ENCODE data around the gene ADSS2. TPM values are rescaled to one million over a fixed set of nuclear protein-coding genes. Genes with fewer than 3 reads are reported as not detected.
A peak's percentile ranks its signal among the peaks of the same experiment; 100 is the strongest.

Gene ADSS2
- total and polyA plus RNA-seq, 2 experiments from 2014 or later = 55.1 to 101 TPM

DNA sequence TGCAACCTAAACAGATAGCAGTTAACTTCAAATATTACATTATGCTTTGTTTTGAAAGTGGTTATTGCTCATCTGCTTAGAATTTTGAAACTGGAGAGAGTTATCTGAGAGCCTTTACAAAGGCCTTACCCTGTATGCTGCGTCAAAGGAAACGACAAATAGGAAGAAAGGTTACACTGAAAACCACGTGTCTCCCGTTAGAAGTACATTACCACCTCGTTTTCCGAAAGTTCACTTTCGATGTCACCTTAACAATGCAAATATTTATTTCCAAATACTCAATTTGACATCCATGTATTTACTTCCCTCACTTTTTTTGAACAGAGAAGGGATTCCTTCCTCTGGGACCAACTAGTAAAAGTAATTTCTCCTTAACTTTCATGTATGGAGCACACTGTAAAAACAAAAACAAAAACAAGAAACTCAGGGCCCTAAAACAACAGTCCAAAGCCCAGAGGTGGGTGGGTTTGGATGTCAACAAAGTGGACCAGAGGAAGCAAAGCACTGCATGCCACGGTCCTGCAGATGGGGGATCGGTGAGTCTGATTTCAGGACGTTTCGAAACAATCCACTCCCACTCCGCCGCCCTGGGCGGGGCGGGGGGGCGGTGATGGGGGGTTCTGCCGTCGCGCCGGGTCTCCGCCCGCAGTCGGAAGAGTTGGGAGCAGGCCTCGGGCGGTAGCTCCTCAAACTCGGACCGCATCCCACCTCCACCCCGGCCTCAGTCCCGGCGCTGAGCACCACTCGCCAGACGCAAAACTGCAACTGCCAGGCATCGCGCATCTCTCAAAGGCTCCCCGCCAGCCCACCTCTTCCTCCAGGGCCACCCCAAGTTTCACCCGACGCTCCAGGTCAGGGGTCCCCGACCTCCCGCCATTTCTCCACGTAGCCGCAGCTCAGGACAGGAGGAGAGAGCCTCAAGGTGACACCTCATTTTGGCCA, 841 bp downstream of the ADSS2 start:
- Mint-ChIP-seq H3K36me3 (ENCODE audit: low read depth) (peaks cover 7% of the 10 kb centered on the region; the same call in 1 of the 3 replicates), H3K4me1 (peaks cover 71% of the 10 kb centered on the region), H3K4me3 (peak overlapping the region; percentile 92), H3K27ac (peak overlapping the region; percentile 51), H3K27me3 (ENCODE audit: insufficient read depth, low read depth, poor library complexity) (no peaks in the 10 kb centered on the region), H3K9me3 (no peaks in the 10 kb centered on the region)
- Histone ChIP-seq H3K36me3 (ENCODE audit: insufficient read depth) (no peaks in the 10 kb centered on the region; the same call in 1 of the 2 replicates), H3F3A (replicated peaks; ENCODE audit: low read depth) (no peaks in the 10 kb centered on the region), H3K4me3 (peak overlapping the region; percentile 77), H3K9me2 (ENCODE audit: insufficient read depth) (no peaks in the 10 kb centered on the region), H3K27ac (ENCODE audit: low read depth) (peak overlapping the region; percentile 88), H3K4me2 (peak overlapping the region; percentile 88), H3K79me2 (replicated peaks; ENCODE audit: insufficient read depth) (peaks cover 52% of the 10 kb centered on the region), H3K27me3 (ENCODE audit: insufficient read depth) (no peaks in the 10 kb centered on the region), H3K4me1 (ENCODE audit: insufficient read depth) (peaks cover 69% of the 10 kb centered on the region), H4K20me1 (replicated peaks; ENCODE audit: insufficient read depth) (0 out of 2 replicates have a peak, but pooled peaks cover 5% of the 10 kb centered on the region), H2AFZ (no peak overlapping the region)
- no peak for TF ChIP-seq NANOG (IDR thresholded peaks at IDR 0.05; ENCODE audit: borderline replicate concordance)
- TF ChIP-seq, protein P1, sequence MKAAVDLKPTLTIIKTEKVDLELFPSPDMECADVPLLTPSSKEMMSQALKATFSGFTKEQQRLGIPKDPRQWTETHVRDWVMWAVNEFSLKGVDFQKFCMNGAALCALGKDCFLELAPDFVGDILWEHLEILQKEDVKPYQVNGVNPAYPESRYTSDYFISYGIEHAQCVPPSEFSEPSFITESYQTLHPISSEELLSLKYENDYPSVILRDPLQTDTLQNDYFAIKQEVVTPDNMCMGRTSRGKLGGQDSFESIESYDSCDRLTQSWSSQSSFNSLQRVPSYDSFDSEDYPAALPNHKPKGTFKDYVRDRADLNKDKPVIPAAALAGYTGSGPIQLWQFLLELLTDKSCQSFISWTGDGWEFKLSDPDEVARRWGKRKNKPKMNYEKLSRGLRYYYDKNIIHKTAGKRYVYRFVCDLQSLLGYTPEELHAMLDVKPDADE (IDR thresholded peaks at IDR 0.05) = no peak
- TF ChIP-seq EZH2 (IDR thresholded peaks at IDR 0.05; ENCODE audit: low read depth, unreplicated experiment) = no peak
- TF ChIP-seq EZH2phosphoT487 (IDR thresholded peaks at IDR 0.05; ENCODE audit: unreplicated experiment) = no peak
- no peak for TF ChIP-seq POLR2AphosphoS5 (IDR thresholded peaks at IDR 0.05; ENCODE audit: low read depth)
- TF ChIP-seq, protein P2, sequence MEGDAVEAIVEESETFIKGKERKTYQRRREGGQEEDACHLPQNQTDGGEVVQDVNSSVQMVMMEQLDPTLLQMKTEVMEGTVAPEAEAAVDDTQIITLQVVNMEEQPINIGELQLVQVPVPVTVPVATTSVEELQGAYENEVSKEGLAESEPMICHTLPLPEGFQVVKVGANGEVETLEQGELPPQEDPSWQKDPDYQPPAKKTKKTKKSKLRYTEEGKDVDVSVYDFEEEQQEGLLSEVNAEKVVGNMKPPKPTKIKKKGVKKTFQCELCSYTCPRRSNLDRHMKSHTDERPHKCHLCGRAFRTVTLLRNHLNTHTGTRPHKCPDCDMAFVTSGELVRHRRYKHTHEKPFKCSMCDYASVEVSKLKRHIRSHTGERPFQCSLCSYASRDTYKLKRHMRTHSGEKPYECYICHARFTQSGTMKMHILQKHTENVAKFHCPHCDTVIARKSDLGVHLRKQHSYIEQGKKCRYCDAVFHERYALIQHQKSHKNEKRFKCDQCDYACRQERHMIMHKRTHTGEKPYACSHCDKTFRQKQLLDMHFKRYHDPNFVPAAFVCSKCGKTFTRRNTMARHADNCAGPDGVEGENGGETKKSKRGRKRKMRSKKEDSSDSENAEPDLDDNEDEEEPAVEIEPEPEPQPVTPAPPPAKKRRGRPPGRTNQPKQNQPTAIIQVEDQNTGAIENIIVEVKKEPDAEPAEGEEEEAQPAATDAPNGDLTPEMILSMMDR (conservative IDR thresholded peaks at IDR 0.05; ENCODE audit: low read depth in 2 of 2) = no peak
- peak; percentile 17 for ATAC-seq
- peak; percentile 42 for DNase-seq (ENCODE audit: low spot score)

DNA sequence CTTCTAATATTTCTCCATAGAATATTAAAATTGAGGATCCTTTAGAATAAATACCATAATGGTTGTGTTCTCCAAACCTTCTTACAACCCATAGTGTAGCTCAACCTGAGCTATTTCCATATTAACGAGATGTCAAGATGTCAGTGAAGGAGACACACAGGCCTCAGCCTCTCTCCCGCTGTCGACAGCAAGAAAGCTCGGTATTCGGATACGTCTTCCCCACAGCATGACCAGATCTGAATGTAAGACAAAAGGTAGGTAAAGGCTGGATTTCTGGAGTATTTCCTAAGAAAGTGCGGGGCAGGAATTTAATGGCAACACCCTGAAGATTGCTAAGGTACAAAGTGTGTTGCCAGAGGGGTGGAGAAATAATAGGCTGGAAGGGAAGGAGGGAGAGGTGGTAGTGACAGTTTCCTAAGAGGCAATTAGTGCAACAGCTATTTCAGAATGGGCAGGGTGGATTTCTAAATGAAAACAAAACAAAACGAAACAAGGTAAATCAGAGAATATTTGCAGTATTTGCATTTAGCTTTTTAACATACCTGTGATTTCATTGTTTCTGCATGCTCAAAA, 1.7 kb downstream of the ADSS2 start:
- no peaks in the 10 kb centered on the region for H3K27me3 Mint-ChIP-seq (ENCODE audit: insufficient read depth, low read depth, poor library complexity)
- no peaks in the 10 kb centered on the region; the same call in 1 of the 2 replicates for H3K36me3 ChIP-seq (ENCODE audit: insufficient read depth)
- H3K27me3 ChIP-seq (ENCODE audit: insufficient read depth) = no peaks in the 10 kb centered on the region
- H3K27ac Mint-ChIP-seq = no peak overlapping the region
- 0 out of 2 replicates have a peak, but pooled peaks cover 5% of the 10 kb centered on the region for H4K20me1 ChIP-seq (replicated peaks; ENCODE audit: insufficient read depth)
- no peak for DNase-seq (ENCODE audit: low spot score)
- ATAC-seq = no peak
- peaks cover 69% of the 10 kb centered on the region for H3K4me1 ChIP-seq (ENCODE audit: insufficient read depth)
- H3K4me2 ChIP-seq = peak overlapping the region; percentile 88
- H3K4me3 ChIP-seq = peak overlapping the region; percentile 77
- peak overlapping the region; percentile 92 for H3K4me3 Mint-ChIP-seq
- H3K79me2 ChIP-seq (replicated peaks; ENCODE audit: insufficient read depth) = peaks cover 60% of the 10 kb centered on the region
- H3K9me3 Mint-ChIP-seq = no peaks in the 10 kb centered on the region
- peaks cover 72% of the 10 kb centered on the region for H3K4me1 Mint-ChIP-seq
- no peaks in the 10 kb centered on the region for H3K9me2 ChIP-seq (ENCODE audit: insufficient read depth)
- H3K27ac ChIP-seq (ENCODE audit: low read depth) = no peak overlapping the region
- H3K36me3 Mint-ChIP-seq (ENCODE audit: low read depth) = peaks cover 7% of the 10 kb centered on the region; the same call in 1 of the 3 replicates
- H2AFZ ChIP-seq = no peak overlapping the region
- no peaks in the 10 kb centered on the region for H3F3A ChIP-seq (replicated peaks; ENCODE audit: low read depth)
- TF ChIP-seq NANOG (IDR thresholded peaks at IDR 0.05; ENCODE audit: borderline replicate concordance) (no peak), POLR2AphosphoS5 (IDR thresholded peaks at IDR 0.05; ENCODE audit: low read depth) (no peak), STAT1 (IDR thresholded peaks at IDR 0.05; ENCODE audit: unreplicated experiment) (no peak), CREB1 (CRISPR knock-in tag; IDR thresholded peaks at IDR 0.05; ENCODE audit: low read depth) (no peak), ZNF331 (CRISPR knock-in tag; IDR thresholded peaks at IDR 0.05; ENCODE audit: low read depth) (no peak), JUNB (IDR thresholded peaks at IDR 0.05; ENCODE audit: unreplicated experiment) (no peak), EZH2 (IDR thresholded peaks at IDR 0.05; ENCODE audit: low read depth, unreplicated experiment) (no peak)
- TF ChIP-seq, protein P3, sequence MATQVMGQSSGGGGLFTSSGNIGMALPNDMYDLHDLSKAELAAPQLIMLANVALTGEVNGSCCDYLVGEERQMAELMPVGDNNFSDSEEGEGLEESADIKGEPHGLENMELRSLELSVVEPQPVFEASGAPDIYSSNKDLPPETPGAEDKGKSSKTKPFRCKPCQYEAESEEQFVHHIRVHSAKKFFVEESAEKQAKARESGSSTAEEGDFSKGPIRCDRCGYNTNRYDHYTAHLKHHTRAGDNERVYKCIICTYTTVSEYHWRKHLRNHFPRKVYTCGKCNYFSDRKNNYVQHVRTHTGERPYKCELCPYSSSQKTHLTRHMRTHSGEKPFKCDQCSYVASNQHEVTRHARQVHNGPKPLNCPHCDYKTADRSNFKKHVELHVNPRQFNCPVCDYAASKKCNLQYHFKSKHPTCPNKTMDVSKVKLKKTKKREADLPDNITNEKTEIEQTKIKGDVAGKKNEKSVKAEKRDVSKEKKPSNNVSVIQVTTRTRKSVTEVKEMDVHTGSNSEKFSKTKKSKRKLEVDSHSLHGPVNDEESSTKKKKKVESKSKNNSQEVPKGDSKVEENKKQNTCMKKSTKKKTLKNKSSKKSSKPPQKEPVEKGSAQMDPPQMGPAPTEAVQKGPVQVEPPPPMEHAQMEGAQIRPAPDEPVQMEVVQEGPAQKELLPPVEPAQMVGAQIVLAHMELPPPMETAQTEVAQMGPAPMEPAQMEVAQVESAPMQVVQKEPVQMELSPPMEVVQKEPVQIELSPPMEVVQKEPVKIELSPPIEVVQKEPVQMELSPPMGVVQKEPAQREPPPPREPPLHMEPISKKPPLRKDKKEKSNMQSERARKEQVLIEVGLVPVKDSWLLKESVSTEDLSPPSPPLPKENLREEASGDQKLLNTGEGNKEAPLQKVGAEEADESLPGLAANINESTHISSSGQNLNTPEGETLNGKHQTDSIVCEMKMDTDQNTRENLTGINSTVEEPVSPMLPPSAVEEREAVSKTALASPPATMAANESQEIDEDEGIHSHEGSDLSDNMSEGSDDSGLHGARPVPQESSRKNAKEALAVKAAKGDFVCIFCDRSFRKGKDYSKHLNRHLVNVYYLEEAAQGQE (IDR thresholded peaks at IDR 0.05; ENCODE audit: unreplicated experiment) = no peak
- TF ChIP-seq, protein P2 (conservative IDR thresholded peaks at IDR 0.05; ENCODE audit: low read depth in 2 of 2) = no peak
- TF ChIP-seq, protein P1 (IDR thresholded peaks at IDR 0.05) = no peak

Data from GM23338 (cell line).